Neuronal stem cell (in vitro differentiated cells): ENCODE measurements around the gene CLTA.
"Not testable (repeated sequence)": the region's sequence is repeated elsewhere in the genome, so short reads cannot be mapped to it uniquely, and the experiment has no call there.

Experiments used
- DNase-seq: peaks from one replicate; pipeline ENCODE4 v3.0.0-alpha.2; 2013; ENCODE audit warnings: low spot score
- H2AFZ ChIP-seq: one replicate; pipeline ENCODE4 v1.6.1; 2013; ENCODE audit warnings: mild to moderate bottlenecking, low read length, inconsistent platforms
- H2AK5ac ChIP-seq: 2 replicates; pipeline ENCODE4 v1.6.1; 2013; ENCODE audit warnings: low read depth, mild to moderate bottlenecking, inconsistent platforms, low read length, moderate library complexity, mixed read lengths
- H2BK120ac ChIP-seq: 2 replicates; pipeline ENCODE4 v1.6.1; 2013; ENCODE audit warnings: low read depth, mild to moderate bottlenecking, inconsistent platforms, low read length, moderate library complexity, mixed read lengths
- H2BK12ac ChIP-seq: one replicate; pipeline ENCODE4 v1.6.1; 2013; ENCODE audit warnings: low read length, inconsistent platforms
- H2BK15ac ChIP-seq: 2 replicates; pipeline ENCODE4 v1.6.1; 2013; ENCODE audit warnings: mild to moderate bottlenecking, low read length, inconsistent platforms, mixed read lengths
- H2BK5ac ChIP-seq: one replicate; pipeline ENCODE4 v1.6.1; 2013; ENCODE audit warnings: inconsistent platforms, mild to moderate bottlenecking, low read length, moderate library complexity
- H3K14ac ChIP-seq: one replicate; pipeline ENCODE4 v1.6.1; 2013; ENCODE audit warnings: low read length, inconsistent platforms
- H3K18ac ChIP-seq: 2 replicates; pipeline ENCODE4 v1.6.1; 2013; ENCODE audit warnings: low read length, inconsistent platforms
- H3K23ac ChIP-seq: 2 replicates; pipeline ENCODE4 v1.6.1; 2013; ENCODE audit warnings: low read depth, mild to moderate bottlenecking, mixed read lengths, low read length, inconsistent platforms; ENCODE audit not compliant: poor library complexity
- H3K27ac ChIP-seq: replicated peaks from 3 replicates; pipeline ENCODE4 v1.5.1; 2013; ENCODE audit warnings: low read length, inconsistent platforms
- H3K27me3 ChIP-seq, 3 experiments: 2 replicates each; pipeline ENCODE4 v1.6.1; 2013; ENCODE audit warnings: low read length in 3 of 3, mild to moderate bottlenecking in 2 of 3, inconsistent platforms in 1 of 3, low read depth in 1 of 3, mixed read lengths in 1 of 3, moderate library complexity in 1 of 3; ENCODE audit not compliant: control insufficient read depth in 3 of 3, insufficient read depth in 3 of 3
- H3K36me3 ChIP-seq, 2 donors: replicated peaks in 1 of 2; 2 replicates each; pipeline ENCODE4 v1.6.1; 2013; ENCODE audit warnings: low read length in 2 of 2; ENCODE audit not compliant: control insufficient read depth in 2 of 2, insufficient read depth in 2 of 2
- H3K4ac ChIP-seq: 2 replicates; pipeline ENCODE4 v1.6.1; 2013; ENCODE audit warnings: inconsistent platforms, mild to moderate bottlenecking, low read length, moderate library complexity
- H3K4me1 ChIP-seq, 2 donors: 1 replicate in 1 of 2; 2 replicates in 1 of 2; pipeline ENCODE4 v1.6.1; 2013; ENCODE audit warnings: low read length in 2 of 2, low read depth in 1 of 2; ENCODE audit not compliant: control insufficient read depth in 2 of 2, insufficient read depth in 1 of 2
- H3K4me2 ChIP-seq: one replicate; pipeline ENCODE4 v1.6.1; 2013; ENCODE audit warnings: mild to moderate bottlenecking, low read length, inconsistent platforms; ENCODE audit not compliant: insufficient read depth, poor library complexity, severe bottlenecking
- H3K4me3 ChIP-seq, 2 donors: 2 replicates each; pipeline ENCODE4 v1.5.1; 2013; ENCODE audit warnings: low read length in 2 of 2, mild to moderate bottlenecking in 2 of 2, inconsistent platforms in 1 of 2, moderate library complexity in 1 of 2
- H3K79me1 ChIP-seq: one replicate; pipeline ENCODE4 v1.6.1; 2013; ENCODE audit warnings: low read depth, mild to moderate bottlenecking, inconsistent platforms, low read length, moderate library complexity
- H3K9ac ChIP-seq: one replicate; pipeline ENCODE4 v1.6.1; 2013; ENCODE audit warnings: mild to moderate bottlenecking, low read depth, low read length, inconsistent platforms; ENCODE audit not compliant: poor library complexity
- H3K9me3 ChIP-seq, 2 donors: replicated peaks in 1 of 2; 2 replicates each; pipeline versions ENCODE3 to v1.6.1; 2013; ENCODE audit warnings: low read length in 2 of 2, mild to moderate bottlenecking in 2 of 2, inconsistent platforms in 1 of 2, low read depth in 1 of 2, mixed read lengths in 1 of 2, moderate library complexity in 1 of 2; ENCODE audit not compliant: control insufficient read depth in 2 of 2, insufficient read depth in 1 of 2
- H4K8ac ChIP-seq: one replicate; pipeline ENCODE4 v1.6.1; 2013; ENCODE audit warnings: low read depth, mild to moderate bottlenecking, inconsistent platforms, low read length, moderate library complexity
- H4K91ac ChIP-seq: one replicate; pipeline ENCODE4 v1.6.1; 2013; ENCODE audit warnings: low read length, low read depth, mild to moderate bottlenecking, inconsistent platforms; ENCODE audit not compliant: poor library complexity
- WGBS, 2 donors: extraction: QIAGEN DNeasy Blood & Tissue Kit; methylation state at CpG; one replicate each; pipeline ENCODE4 v1.1.7; 2013; ENCODE audit warnings: missing lambda C conversion rate in 2 of 2, mixed read lengths in 1 of 2; ENCODE audit not compliant: insufficient read length in 2 of 2, insufficient replicate concordance in 1 of 2; ENCODE audit errors: extremely low coverage in 2 of 2; 5-methylcytosine and 5-hydroxymethylcytosine counted together

CLTA gene

DNA sequence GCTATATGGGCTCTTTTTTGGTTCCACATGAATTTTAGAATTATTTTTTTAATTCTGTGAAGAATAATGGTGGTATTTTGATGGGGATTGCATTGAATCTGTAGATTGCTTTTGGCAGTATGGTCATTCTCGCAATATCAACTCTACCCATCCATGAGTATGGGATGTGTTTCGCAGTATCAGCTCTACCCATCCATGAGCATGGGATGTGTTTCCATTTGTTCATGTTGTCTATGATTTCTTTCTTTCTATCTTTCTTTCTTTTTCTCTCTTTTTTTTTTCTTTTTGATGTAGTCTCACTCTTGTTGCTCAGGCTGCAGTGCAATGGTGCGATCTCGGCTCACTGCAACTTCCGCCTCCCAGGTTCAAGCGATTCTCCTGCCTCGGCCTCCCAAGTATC is 48.5 kb downstream of the CLTA start:
- not testable (repeated sequence) for H3K4ac ChIP-seq, H2BK12ac ChIP-seq, H3K4me3 ChIP-seq, H3K23ac ChIP-seq, DNase-seq, H3K27me3 ChIP-seq, H2BK5ac ChIP-seq, H3K4me1 ChIP-seq, H3K79me1 ChIP-seq, H3K9ac ChIP-seq, H3K18ac ChIP-seq, H2BK120ac ChIP-seq, H2AK5ac ChIP-seq, H3K9me3 ChIP-seq, H3K14ac ChIP-seq, H3K27ac ChIP-seq, H2BK15ac ChIP-seq, H4K8ac ChIP-seq, H4K91ac ChIP-seq, H2AFZ ChIP-seq
- no CpG with 5 or more reads among the region's 7 CpGs for WGBS, 2 donors
- Histone ChIP-seq H3K4me2 (peak overlapping the region; percentile 11), H3K36me3 (peaks cover 15 to 93% of the 10 kb centered on the region in 2 donors)

DNA sequence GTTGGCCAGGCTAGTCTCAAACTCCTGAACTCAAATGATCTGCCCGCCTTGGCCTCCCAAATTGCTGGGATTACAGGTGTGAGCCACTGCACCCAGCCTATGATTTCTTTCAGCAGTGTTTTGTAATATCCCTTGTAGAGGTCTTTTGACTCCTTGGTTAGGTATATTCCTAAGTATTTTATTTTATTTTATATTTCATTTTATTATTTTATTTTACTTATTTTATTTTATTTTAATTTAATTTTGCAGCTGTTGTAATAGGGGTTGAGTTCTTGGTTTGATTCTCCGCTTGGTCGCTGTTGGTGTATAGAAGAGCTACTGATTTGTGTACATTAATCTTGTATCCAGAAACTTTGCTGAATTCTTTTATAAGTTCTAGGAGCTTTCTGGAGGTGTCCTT is 49.0 kb downstream of the CLTA start:
- not testable (repeated sequence) for H3K9ac ChIP-seq, H3K79me1 ChIP-seq, H3K18ac ChIP-seq, H3K23ac ChIP-seq, H3K9me3 ChIP-seq, H2AK5ac ChIP-seq, H3K27ac ChIP-seq, H3K4me1 ChIP-seq, H4K91ac ChIP-seq, H3K4ac ChIP-seq, H2BK15ac ChIP-seq, H3K14ac ChIP-seq, H4K8ac ChIP-seq, H3K4me3 ChIP-seq, H2BK120ac ChIP-seq, H2AFZ ChIP-seq, H2BK12ac ChIP-seq, H2BK5ac ChIP-seq, DNase-seq, H3K27me3 ChIP-seq
- peak overlapping the region; percentile 11 for H3K4me2 ChIP-seq
- peaks cover 14 to 93% of the 10 kb centered on the region in 2 donors for H3K36me3 ChIP-seq
- WGBS, 2 donors = no CpG with 5 or more reads among the region's 3 CpGs

DNA sequence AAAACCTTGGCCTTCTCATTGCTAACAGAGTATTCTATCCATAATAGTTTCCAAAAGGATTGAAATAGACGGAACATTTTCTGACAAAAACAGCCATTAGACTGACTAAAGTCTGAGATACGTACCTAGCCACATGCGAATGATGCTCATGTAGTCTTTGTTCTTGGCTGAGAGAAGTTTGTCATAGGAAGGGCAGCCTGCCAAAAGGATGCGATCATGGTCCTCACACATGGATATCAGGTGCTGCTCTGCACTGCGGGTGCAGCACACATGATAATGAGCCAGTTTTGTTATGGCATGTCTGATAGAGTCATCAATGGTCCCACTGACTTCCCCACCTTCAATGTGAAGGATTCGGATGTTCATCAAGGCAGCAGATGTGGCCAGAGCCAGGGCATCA is 55.2 kb downstream of the CLTA start:
- no peak overlapping the region for H3K23ac ChIP-seq
- no peak overlapping the region for H3K18ac ChIP-seq
- H2BK120ac ChIP-seq = no peak overlapping the region
- no peaks in the 10 kb centered on the region for H3K4me1 ChIP-seq
- H3K27me3 ChIP-seq = no peaks in the 10 kb centered on the region
- no peaks in the 10 kb centered on the region for H3K9me3 ChIP-seq
- H3K36me3 ChIP-seq = peaks cover 14 to 77% of the 10 kb centered on the region in 2 donors
- H2AK5ac ChIP-seq = no peak overlapping the region
- WGBS, 2 donors = no CpG with 5 or more reads among the region's 6 CpGs
- H2AFZ ChIP-seq = no peak overlapping the region
- H3K4me2 ChIP-seq = no peak overlapping the region
- no peaks in the 10 kb centered on the region for H3K79me1 ChIP-seq
- H4K91ac ChIP-seq = no peak overlapping the region
- H2BK15ac ChIP-seq = no peak overlapping the region
- H2BK12ac ChIP-seq = no peak overlapping the region
- no peak overlapping the region for H3K14ac ChIP-seq
- no peak overlapping the region for H4K8ac ChIP-seq
- H2BK5ac ChIP-seq = no peak overlapping the region
- DNase-seq = no peak
- no peak overlapping the region for H3K4me3 ChIP-seq
- H3K9ac ChIP-seq = no peak overlapping the region
- H3K27ac ChIP-seq = no peak overlapping the region
- H3K4ac ChIP-seq = no peak overlapping the region

DNA sequence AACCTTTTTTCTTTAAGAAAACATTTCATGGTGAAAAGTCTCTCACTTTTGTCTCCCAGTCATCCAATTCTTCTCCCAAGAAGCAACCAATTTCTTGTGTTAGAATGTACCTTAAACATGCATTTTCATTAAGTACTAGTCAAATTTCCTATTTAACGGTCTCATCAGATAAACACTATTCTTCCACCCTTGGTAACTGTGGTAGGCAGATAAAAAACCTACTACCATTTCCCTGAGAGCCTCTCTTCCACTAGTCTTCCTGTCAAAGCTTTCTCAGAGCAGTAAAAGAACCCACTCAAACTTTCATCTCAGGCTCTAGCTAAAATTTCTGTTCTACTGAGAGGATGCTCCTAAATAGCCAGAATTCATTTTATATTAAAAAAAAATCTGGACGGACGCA is 56.6 kb downstream of the CLTA start:
- H4K91ac ChIP-seq = no peak overlapping the region
- no peak overlapping the region for H3K9ac ChIP-seq
- H3K9me3 ChIP-seq = no peaks in the 10 kb centered on the region
- H2BK120ac ChIP-seq = no peak overlapping the region
- no peak overlapping the region for H2AFZ ChIP-seq
- no peak overlapping the region for H3K4me3 ChIP-seq
- no peaks in the 10 kb centered on the region for H3K79me1 ChIP-seq
- no peak overlapping the region for H2AK5ac ChIP-seq
- H3K27me3 ChIP-seq = no peaks in the 10 kb centered on the region
- H2BK12ac ChIP-seq = no peak overlapping the region
- no peak overlapping the region for H3K14ac ChIP-seq
- H3K23ac ChIP-seq = no peak overlapping the region
- H4K8ac ChIP-seq = no peak overlapping the region
- no CpG with 5 or more reads among the region's 3 CpGs for WGBS, 2 donors
- no peak overlapping the region for H3K27ac ChIP-seq
- no peak overlapping the region for H3K4ac ChIP-seq
- no peak overlapping the region for H2BK5ac ChIP-seq
- H3K4me1 ChIP-seq = no peaks in the 10 kb centered on the region
- peaks cover 12 to 69% of the 10 kb centered on the region in 2 donors for H3K36me3 ChIP-seq
- H2BK15ac ChIP-seq = no peak overlapping the region
- DNase-seq = no peak
- H3K4me2 ChIP-seq = no peak overlapping the region
- H3K18ac ChIP-seq = no peak overlapping the region
